ENCODE measurements around the gene SF3B6.

GRCh38 chr2:24104110-24104650, 28.1 kb upstream of the SF3B6 start:
- TF ChIP-seq POLR2A (IDR thresholded peaks at IDR 0.05), result no peak
- TF ChIP-seq, protein P1, sequence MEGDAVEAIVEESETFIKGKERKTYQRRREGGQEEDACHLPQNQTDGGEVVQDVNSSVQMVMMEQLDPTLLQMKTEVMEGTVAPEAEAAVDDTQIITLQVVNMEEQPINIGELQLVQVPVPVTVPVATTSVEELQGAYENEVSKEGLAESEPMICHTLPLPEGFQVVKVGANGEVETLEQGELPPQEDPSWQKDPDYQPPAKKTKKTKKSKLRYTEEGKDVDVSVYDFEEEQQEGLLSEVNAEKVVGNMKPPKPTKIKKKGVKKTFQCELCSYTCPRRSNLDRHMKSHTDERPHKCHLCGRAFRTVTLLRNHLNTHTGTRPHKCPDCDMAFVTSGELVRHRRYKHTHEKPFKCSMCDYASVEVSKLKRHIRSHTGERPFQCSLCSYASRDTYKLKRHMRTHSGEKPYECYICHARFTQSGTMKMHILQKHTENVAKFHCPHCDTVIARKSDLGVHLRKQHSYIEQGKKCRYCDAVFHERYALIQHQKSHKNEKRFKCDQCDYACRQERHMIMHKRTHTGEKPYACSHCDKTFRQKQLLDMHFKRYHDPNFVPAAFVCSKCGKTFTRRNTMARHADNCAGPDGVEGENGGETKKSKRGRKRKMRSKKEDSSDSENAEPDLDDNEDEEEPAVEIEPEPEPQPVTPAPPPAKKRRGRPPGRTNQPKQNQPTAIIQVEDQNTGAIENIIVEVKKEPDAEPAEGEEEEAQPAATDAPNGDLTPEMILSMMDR (IDR thresholded peaks at IDR 0.05), result no peak
